Measurements from ENCODE around the gene RPRD1B. TPM values are rescaled to one million over a fixed set of nuclear protein-coding genes. Genes with fewer than 3 reads are reported as not detected.

RPRD1B gene
- total and polyA plus RNA-seq, 2 donors (not counting 3 experiments of a cell fraction or from before 2014, with no cell fraction given): 13.0 to 29.3 TPM

DNA sequence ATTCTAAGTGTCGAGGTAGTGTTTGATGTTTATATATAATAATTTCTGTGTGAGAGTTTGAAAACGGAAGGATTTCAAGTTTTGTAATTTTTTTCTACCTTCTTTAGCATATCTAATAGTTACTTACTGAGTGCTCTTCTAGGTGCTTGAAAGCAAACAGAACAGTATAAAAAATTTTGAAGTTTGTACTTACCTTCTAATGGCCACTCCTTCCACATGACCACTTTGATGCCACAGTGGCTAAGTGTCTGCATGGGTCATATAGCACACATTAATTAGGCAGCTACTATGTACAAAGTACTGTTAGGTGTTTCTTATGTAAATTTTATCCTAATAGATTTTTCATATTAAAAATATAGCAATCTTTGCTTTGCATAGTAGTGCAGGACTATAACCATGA, 21.1 kb downstream of the RPRD1B start:
- Histone ChIP-seq H2AFZ (ENCODE audit: low read depth, low read length) (no peak overlapping the region), H3K27me3 (ENCODE audit: control insufficient read depth in 2 of 2, insufficient read depth in 2 of 2, low read length in 2 of 2) (no peaks in the 10 kb centered on the region), H3K79me2 (ENCODE audit: control insufficient read depth, insufficient read depth, low read length) (peaks cover 43% of the 10 kb centered on the region), H3K36me3 (ENCODE audit: control insufficient read depth in 2 of 2, extremely low read depth in 1 of 2, insufficient read depth in 2 of 2, low read length in 2 of 2) (peaks cover 2 to 4% of the 10 kb centered on the region in 2 experiments), H4K20me1 (replicated peaks; ENCODE audit: control insufficient read depth, extremely low read depth, insufficient read depth, low read length) (no peaks in the 10 kb centered on the region), H3K9me1 (replicated peaks; ENCODE audit: control insufficient read depth, extremely low read depth, insufficient read depth, low read length) (no peaks in the 10 kb centered on the region), H3K9me3 (replicated peaks; ENCODE audit: control insufficient read depth, insufficient read depth, low read length) (no peaks in the 10 kb centered on the region), H3K4me3 (replicated peaks in 1 of 3; ENCODE audit: insufficient read depth in 1 of 3, low read depth in 1 of 3, low read length in 3 of 3) (no peak overlapping the region), H3K27ac (ENCODE audit: insufficient read depth, low read depth, low read length) (no peak overlapping the region), H3K9ac (replicated peaks; ENCODE audit: extremely low read depth, insufficient read depth, low read length) (no peak overlapping the region), H3K4me1 (ENCODE audit: control insufficient read depth, extremely low read depth, insufficient read depth, low read length) (peaks cover 31% of the 10 kb centered on the region), H3K4me2 (ENCODE audit: insufficient read depth, low read length) (no peak overlapping the region)
- CTCF ChIA-PET: interaction anchor here (1.0 kb wide), 1 partner anchor 490 kb away, joined by 3 read pairs; no protein-coding TSS in a partner anchor
- FAIRE-seq (no peak), DNase-seq (ENCODE audit: low read depth, low spot score) (no peak)
- POLR2A ChIA-PET: no interaction called here
- no peak for TF ChIP-seq EZH2 (IDR thresholded peaks at IDR 0.05; ENCODE audit: borderline replicate concordance, low read depth, low read length, severe bottlenecking)
- no peak for TF ChIP-seq JUN (IDR thresholded peaks at IDR 0.05; ENCODE audit: borderline replicate concordance, insufficient read depth, insufficient read length, low read depth)
- TF ChIP-seq, protein P1, sequence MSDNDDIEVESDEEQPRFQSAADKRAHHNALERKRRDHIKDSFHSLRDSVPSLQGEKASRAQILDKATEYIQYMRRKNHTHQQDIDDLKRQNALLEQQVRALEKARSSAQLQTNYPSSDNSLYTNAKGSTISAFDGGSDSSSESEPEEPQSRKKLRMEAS (IDR thresholded peaks at IDR 0.05; ENCODE audit: insufficient read depth, insufficient read length): no peak
- no peak for TF ChIP-seq FOS (IDR thresholded peaks at IDR 0.05; ENCODE audit: borderline replicate concordance, insufficient read depth, low read length)
- TF ChIP-seq GATA2 (IDR thresholded peaks at IDR 0.05; ENCODE audit: insufficient read depth, insufficient read length, low read depth, low read length): no peak
- no peak for TF ChIP-seq MYC (IDR thresholded peaks at IDR 0.05; ENCODE audit: low read depth, low read length)
- no peak for TF ChIP-seq POLR2AphosphoS5 (IDR thresholded peaks at IDR 0.05; ENCODE audit: insufficient read depth, low read depth, low read length)
- TF ChIP-seq, protein P2, sequence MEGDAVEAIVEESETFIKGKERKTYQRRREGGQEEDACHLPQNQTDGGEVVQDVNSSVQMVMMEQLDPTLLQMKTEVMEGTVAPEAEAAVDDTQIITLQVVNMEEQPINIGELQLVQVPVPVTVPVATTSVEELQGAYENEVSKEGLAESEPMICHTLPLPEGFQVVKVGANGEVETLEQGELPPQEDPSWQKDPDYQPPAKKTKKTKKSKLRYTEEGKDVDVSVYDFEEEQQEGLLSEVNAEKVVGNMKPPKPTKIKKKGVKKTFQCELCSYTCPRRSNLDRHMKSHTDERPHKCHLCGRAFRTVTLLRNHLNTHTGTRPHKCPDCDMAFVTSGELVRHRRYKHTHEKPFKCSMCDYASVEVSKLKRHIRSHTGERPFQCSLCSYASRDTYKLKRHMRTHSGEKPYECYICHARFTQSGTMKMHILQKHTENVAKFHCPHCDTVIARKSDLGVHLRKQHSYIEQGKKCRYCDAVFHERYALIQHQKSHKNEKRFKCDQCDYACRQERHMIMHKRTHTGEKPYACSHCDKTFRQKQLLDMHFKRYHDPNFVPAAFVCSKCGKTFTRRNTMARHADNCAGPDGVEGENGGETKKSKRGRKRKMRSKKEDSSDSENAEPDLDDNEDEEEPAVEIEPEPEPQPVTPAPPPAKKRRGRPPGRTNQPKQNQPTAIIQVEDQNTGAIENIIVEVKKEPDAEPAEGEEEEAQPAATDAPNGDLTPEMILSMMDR (IDR thresholded peaks at IDR 0.05; ENCODE audit: extremely low read depth in 1 of 2, insufficient read depth in 1 of 2, low read depth in 1 of 2, low read length in 2 of 2): no peak
- TF ChIP-seq POLR2A (IDR thresholded peaks at IDR 0.05; ENCODE audit: low read depth, low read length): no peak
- dilution Hi-C loops (cut with MboI; ENCODE audit: extremely low pct_ligation_motif_present, low sequenced_read_pairs): no loop called here
- intact Hi-C loops (cut with micrococcal nuclease): loop anchor here (5.0 to 10.0 kb wide), 3 partner anchors 98 to 353 kb away; no protein-coding TSS in a partner anchor
- BruUV-seq (replicated peaks): no TSS peak
